ENCODE results near the gene VDAC2. TPM values are rescaled to one million over a fixed set of nuclear protein-coding genes. Genes with fewer than 3 reads are reported as not detected.

VDAC2 gene
- total RNA-seq, 4 donors from 2014 or later: 57.6 to 119 (median 76.5) TPM

DNA sequence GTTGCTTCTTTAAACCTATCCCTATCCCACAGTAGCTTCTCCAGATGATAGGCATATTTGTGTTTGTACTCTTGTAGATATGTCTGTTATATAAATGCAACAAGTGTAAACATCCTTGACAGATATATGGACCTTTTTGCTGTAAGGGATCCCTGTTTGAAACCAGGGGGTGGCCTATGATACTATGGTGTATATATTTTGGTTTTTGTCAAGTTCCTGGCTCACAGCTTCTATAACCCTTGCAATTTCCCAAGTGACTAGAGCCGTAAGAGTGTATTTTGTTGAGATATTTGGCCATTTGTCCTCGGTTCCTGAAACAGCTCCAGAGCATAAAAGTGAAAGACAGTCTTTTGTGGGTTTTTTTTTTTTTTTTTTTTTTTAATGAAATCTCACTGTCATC is 15.5 kb downstream of the VDAC2 start:
- Histone ChIP-seq H3K4me1 (peaks cover 6 to 14% of the 10 kb centered on the region in 2 donors), H3K27ac (peak overlapping the region; percentile 77 to 94), H3K27me3 (no peaks in the 10 kb centered on the region), H3K9me3 (no peaks in the 10 kb centered on the region), H3K4me3 (no peak overlapping the region), H3K36me3 (no peaks in the 10 kb centered on the region)
- TF ChIP-seq, protein P1, sequence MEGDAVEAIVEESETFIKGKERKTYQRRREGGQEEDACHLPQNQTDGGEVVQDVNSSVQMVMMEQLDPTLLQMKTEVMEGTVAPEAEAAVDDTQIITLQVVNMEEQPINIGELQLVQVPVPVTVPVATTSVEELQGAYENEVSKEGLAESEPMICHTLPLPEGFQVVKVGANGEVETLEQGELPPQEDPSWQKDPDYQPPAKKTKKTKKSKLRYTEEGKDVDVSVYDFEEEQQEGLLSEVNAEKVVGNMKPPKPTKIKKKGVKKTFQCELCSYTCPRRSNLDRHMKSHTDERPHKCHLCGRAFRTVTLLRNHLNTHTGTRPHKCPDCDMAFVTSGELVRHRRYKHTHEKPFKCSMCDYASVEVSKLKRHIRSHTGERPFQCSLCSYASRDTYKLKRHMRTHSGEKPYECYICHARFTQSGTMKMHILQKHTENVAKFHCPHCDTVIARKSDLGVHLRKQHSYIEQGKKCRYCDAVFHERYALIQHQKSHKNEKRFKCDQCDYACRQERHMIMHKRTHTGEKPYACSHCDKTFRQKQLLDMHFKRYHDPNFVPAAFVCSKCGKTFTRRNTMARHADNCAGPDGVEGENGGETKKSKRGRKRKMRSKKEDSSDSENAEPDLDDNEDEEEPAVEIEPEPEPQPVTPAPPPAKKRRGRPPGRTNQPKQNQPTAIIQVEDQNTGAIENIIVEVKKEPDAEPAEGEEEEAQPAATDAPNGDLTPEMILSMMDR (IDR thresholded peaks at IDR 0.05): no peak
- no peak for TF ChIP-seq POLR2A (IDR thresholded peaks at IDR 0.05)
- intact Hi-C loops (cut with DNase I; ENCODE audit: low total_unique reads): no loop called here
- no peak for DNase-seq

DNA sequence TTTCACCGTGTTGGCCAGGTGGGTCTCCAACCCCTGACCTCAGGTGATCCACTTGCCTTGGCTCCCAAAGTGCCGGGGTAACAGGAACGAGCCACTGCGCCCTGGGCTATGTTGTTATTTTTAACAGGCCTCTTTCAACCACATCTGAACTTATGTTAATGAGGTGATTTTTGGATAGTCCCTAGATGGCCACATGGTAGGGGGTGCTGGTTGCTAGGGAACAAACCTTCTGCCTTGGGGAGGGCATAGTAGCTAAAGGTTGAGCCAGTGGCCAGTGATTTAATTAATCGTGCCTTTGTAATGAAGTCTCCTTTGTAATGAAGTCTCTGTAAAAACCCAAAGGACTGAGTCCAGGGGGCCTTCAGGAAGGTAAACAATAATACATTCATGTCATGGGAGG is 16.1 kb downstream of the VDAC2 start:
- Histone ChIP-seq H3K9me3 (no peaks in the 10 kb centered on the region), H3K27me3 (no peaks in the 10 kb centered on the region), H3K4me3 (no peak overlapping the region), H3K4me1 (peaks cover 6 to 14% of the 10 kb centered on the region in 2 donors), H3K27ac (peak overlapping the region; percentile 77 to 94), H3K36me3 (no peaks in the 10 kb centered on the region)
- no peak for TF ChIP-seq POLR2A (IDR thresholded peaks at IDR 0.05)
- TF ChIP-seq, protein P1 (IDR thresholded peaks at IDR 0.05): no peak
- intact Hi-C loops (cut with DNase I; ENCODE audit: low total_unique reads): no loop called here
- DNase-seq: peak in 1 of 2 donors; percentile 3

DNA sequence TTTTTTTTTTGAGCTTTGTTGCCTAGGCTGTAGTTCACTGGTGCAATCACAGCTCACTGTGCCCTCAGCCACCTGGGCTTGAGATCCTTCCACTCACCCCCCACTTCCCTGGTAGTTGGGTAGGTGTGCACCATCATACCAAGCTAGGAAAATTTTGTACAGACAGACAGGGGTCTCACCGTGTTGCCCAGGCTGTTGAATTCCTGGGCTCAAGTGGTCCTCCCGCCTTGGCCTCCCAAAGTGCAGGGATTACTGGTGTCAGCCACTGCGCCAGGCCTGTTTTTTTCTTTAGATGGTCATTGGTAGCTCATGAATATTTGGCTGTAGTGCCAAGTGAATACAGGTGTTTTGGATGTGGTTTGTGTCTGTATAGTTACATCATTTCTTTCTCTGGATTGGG is 17.7 kb downstream of the VDAC2 start:
- Histone ChIP-seq H3K27ac (peak overlapping the region; percentile 11 to 43), H3K4me1 (peaks cover 6 to 14% of the 10 kb centered on the region in 2 donors), H3K4me3 (no peak overlapping the region), H3K36me3 (no peaks in the 10 kb centered on the region), H3K27me3 (no peaks in the 10 kb centered on the region), H3K9me3 (no peaks in the 10 kb centered on the region)
- intact Hi-C loops (cut with DNase I; ENCODE audit: low total_unique reads): no loop called here
- no peak for DNase-seq
- TF ChIP-seq POLR2A (IDR thresholded peaks at IDR 0.05): no peak
- TF ChIP-seq, protein P1 (IDR thresholded peaks at IDR 0.05): no peak

DNA sequence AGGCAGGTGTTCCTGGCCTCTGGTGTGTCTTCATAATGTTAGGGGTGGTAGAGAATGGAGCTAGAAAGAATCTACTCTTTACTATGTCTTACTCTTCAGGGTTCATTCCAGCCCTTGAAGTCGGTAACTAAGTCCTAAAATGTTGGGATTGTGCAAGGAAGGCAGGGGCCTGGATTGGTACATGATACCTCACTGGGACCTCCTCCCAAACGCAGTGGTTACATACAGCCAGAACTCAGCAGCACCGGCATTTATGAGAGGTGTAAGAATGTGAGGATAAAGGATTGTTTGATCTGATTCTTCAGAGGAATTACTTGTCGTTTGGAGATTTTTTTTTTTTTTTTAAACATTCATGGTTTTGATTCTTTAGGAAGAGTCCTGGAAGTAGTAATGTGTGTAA is 18.2 kb downstream of the VDAC2 start:
- Histone ChIP-seq H3K4me1 (peaks cover 6 to 14% of the 10 kb centered on the region in 2 donors), H3K36me3 (no peaks in the 10 kb centered on the region), H3K27me3 (no peaks in the 10 kb centered on the region), H3K27ac (peak overlapping the region; percentile 11 to 43), H3K4me3 (no peak overlapping the region), H3K9me3 (no peaks in the 10 kb centered on the region)
- intact Hi-C loops (cut with DNase I; ENCODE audit: low total_unique reads): no loop called here
- TF ChIP-seq, protein P1 (IDR thresholded peaks at IDR 0.05): no peak
- TF ChIP-seq POLR2A (IDR thresholded peaks at IDR 0.05): no peak
- no peak for DNase-seq

DNA sequence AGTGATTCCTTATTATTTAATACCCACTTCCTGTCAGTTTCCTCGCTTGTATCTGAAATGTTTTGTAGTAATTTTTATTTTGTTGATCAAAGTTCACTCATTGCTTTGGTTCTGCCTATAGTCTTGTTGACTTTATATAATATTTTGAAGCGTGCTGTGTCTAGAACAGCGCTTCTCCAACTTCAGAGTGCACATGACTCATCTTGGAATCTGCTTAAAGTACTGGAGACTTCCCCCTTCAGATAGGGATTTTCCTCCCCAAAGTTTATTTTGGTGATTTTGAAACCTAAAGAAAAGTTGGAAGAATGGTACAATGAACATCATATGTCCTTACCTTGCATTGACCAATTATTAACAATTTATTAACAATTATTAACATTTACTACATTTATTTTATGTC is 19.4 kb downstream of the VDAC2 start:
- no peak overlapping the region for H3K4me3 ChIP-seq
- peaks cover 5 to 14% of the 10 kb centered on the region in 2 donors for H3K4me1 ChIP-seq
- TF ChIP-seq, protein P1 (IDR thresholded peaks at IDR 0.05): no peak
- no peak for TF ChIP-seq POLR2A (IDR thresholded peaks at IDR 0.05)
- no peaks in the 10 kb centered on the region for H3K9me3 ChIP-seq
- H3K27me3 ChIP-seq: no peaks in the 10 kb centered on the region
- DNase-seq: no peak
- intact Hi-C loops (cut with DNase I; ENCODE audit: low total_unique reads): loop anchor here (10.0 kb wide), 2 partner anchors 125 to 965 kb away; a partner anchor contains a TSS
- H3K27ac ChIP-seq: peak overlapping the region in 1 of 2 donors; percentile 43
- H3K36me3 ChIP-seq: no peaks in the 10 kb centered on the region
